Mucosa of descending colon (tissue), 3 donors: ENCODE data around the gene NTNG1. TPM values are rescaled to one million over a fixed set of nuclear protein-coding genes. Genes with fewer than 3 reads are reported as not detected.

Experiments used
- ATAC-seq: fragments of 200-7000 bp; cut with Tn5 transposase; one replicate; pipeline ENCODE4 v1.9.1; 2020; ENCODE audit warnings: mild to moderate bottlenecking, moderate library complexity
- DNase-seq, 3 donors: peaks; one replicate each; pipeline ENCODE4 v3.0.0-alpha.2; 2020
- H3K36me3 ChIP-seq: fragments of 200-600 bp; one replicate; pipeline ENCODE4 v1.8.0; 2021; ENCODE audit warnings: low read depth, mild to moderate bottlenecking
- H3K4me1 ChIP-seq: fragments of 200-600 bp; one replicate; pipeline ENCODE4 v1.8.0; 2021; ENCODE audit warnings: low read depth, mild to moderate bottlenecking
- H3K4me3 ChIP-seq: fragments of 200-600 bp; one replicate; pipeline ENCODE4 v1.8.0; 2021; ENCODE audit warnings: mild to moderate bottlenecking
- H3K9me3 ChIP-seq: fragments of 200-600 bp; one replicate; pipeline ENCODE4 v1.8.0; 2021; ENCODE audit warnings: mild to moderate bottlenecking
- CTCF ChIP-seq: fragments of 200-600 bp; IDR thresholded peaks from one replicate; pipeline ENCODE4 v1.8.0; 2022; ENCODE audit warnings: antibody characterized with exemption, mild to moderate bottlenecking
- intact Hi-C, 2 donors: fragments of 100-400 bp; cut with DNase I in 1 of 2; cut with micrococcal nuclease in 1 of 2; formaldehyde crosslinking; loops; one replicate each; pipeline versions ENCODE4 v1.11.0 to v1.11.1; 2022; cut with DNase I, micrococcal nuclease
- total RNA-seq, 3 donors: library from RNA; stranded (reverse); fragmentation: NEBNext Ultra II Directional in 2 of 3; extraction: Animal tissue kit (Norgen Biotek cat#: 25700) in 2 of 3; gene quantifications; one replicate each; pipeline versions ENCODE4 v1.2.1 to v1.2.4, GENCODE V29; 2021 to 2023
- donor health status: DM: no; HTN: no; CAD: no; lungs with moderate emphysema.
- donor health status: DM: no; HTN: no; CAD: no.
- donor health status: DM: no; HTN: yes; CAD: no.

The NTNG1 gene
- total RNA-seq, 3 donors from 2014 or later: 0.23 to 2.5 (median 1.3) TPM

DNA sequence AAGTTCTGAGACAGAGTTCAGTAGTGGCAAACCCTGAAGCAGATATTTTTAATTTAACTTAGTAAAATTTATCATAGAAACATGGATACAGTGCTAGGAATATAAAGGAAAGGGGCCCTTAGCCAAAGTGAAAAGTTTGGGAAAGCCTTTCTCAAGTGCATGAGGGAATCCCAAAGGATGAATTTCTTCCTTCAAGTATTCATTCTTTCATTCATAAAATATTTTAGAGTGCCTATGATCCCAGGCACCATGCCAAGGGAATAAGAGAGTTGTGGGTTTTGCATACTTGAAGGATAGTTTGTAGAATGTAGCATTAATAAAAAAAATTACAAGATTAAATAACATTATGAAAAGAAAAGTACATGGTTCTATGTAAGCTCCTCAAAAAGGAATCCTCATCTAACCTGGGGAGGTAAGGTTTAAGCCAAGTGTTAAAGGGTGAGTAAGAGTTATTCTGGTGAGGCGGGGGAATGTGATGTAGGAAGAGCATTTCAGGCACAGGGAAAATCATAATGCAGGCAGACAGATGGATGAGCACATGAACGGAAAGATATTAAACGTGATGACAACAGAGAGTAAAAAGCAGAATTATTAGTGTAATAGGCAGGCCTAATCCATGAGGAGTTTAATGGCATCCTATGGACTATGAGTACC is 40.4 kb upstream of the NTNG1 start:
- intact Hi-C loops: no loop called here
- Histone ChIP-seq H3K4me3 (no peak overlapping the region), H3K36me3 (no peaks in the 10 kb centered on the region), H3K9me3 (no peaks in the 10 kb centered on the region), H3K4me1 (no peaks in the 10 kb centered on the region)
- no peak for TF ChIP-seq CTCF
- ATAC-seq (no peak), DNase-seq (no peak)

GRCh38 chr1:107105914-107106313 is 34.9 kb upstream of the NTNG1 start:
- DNase-seq: no peak
- Histone ChIP-seq H3K4me1 (no peaks in the 10 kb centered on the region), H3K36me3 (no peaks in the 10 kb centered on the region), H3K9me3 (no peaks in the 10 kb centered on the region), H3K4me3 (no peak overlapping the region)
- TF ChIP-seq CTCF: no peak
- intact Hi-C loops: no loop called here
- no peak for ATAC-seq

DNA sequence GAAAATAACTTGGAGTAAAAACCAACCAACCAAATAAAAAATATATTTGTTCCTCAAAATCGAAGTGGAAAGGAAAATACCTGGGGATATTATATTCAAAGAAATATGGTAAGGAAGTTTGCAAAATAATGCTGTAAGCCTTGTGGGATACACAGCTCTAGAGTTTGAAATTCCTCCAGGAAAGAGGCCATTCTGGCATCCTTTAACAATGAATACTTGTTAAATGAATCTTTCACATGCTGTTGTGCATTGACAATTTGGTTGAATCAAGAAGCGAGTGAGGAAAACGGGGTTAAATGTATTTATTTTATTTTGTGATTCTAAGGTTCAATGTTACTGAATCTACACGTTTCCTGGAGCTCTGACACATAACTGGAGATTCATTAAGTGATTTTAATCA is 30.5 kb upstream of the NTNG1 start:
- Histone ChIP-seq H3K4me1 (no peaks in the 10 kb centered on the region), H3K9me3 (no peaks in the 10 kb centered on the region), H3K4me3 (no peak overlapping the region), H3K36me3 (no peaks in the 10 kb centered on the region)
- no peak for ATAC-seq
- no peak for TF ChIP-seq CTCF
- DNase-seq: no peak
- intact Hi-C loops: no loop called here

GRCh38 chr1:107116306-107116790 is 24.5 kb upstream of the NTNG1 start:
- H3K36me3 ChIP-seq: no peaks in the 10 kb centered on the region
- TF ChIP-seq CTCF: no peak
- H3K4me3 ChIP-seq: no peak overlapping the region
- intact Hi-C loops: no loop called here
- no peak for DNase-seq
- H3K9me3 ChIP-seq: no peaks in the 10 kb centered on the region
- ATAC-seq: no peak
- H3K4me1 ChIP-seq: no peaks in the 10 kb centered on the region

DNA sequence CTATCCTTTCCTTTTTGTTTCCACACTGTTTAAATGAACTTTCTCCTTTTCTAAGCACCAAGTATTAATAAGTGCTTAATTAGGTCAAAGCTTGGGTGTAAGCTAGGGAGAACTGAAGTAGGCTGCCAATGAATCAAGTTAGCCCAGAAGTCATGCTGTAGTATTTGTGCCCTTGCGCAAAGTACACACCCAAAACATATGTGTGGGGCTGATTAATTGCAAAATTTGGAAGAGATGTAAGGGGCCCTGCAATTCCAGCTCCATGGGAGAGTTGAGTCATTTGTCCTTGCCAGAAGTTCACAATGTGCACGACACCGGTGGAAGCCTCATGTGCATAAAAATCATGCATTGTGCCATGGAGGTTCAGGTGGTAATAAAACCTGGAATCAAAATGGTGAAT is 18.6 kb upstream of the NTNG1 start:
- Histone ChIP-seq H3K4me3 (no peak overlapping the region), H3K36me3 (no peaks in the 10 kb centered on the region), H3K4me1 (no peaks in the 10 kb centered on the region), H3K9me3 (no peaks in the 10 kb centered on the region)
- ATAC-seq (no peak), DNase-seq (no peak)
- intact Hi-C loops: no loop called here
- no peak for TF ChIP-seq CTCF

GRCh38 chr1:107123741-107124140 is 17.1 kb upstream of the NTNG1 start:
- intact Hi-C loops: no loop called here
- H3K4me1 ChIP-seq: no peaks in the 10 kb centered on the region
- no peak for DNase-seq
- no peak for TF ChIP-seq CTCF
- no peak for ATAC-seq
- no peaks in the 10 kb centered on the region for H3K9me3 ChIP-seq
- H3K4me3 ChIP-seq: no peak overlapping the region
- no peaks in the 10 kb centered on the region for H3K36me3 ChIP-seq
